HUES48 (cell line): ENCODE data around the gene PMS1.
"Not testable (repeated sequence)": the region's sequence is repeated elsewhere in the genome, so short reads cannot be mapped to it uniquely, and the experiment has no call there.

Source experiments
- H3K27ac ChIP-seq: one replicate; pipeline ENCODE4 v1.7.0; 2013; ENCODE audit warnings: low read depth, low read length, inconsistent platforms
- H3K27me3 ChIP-seq: 2 replicates; pipeline ENCODE4 v1.6.1; 2013; ENCODE audit warnings: mild to moderate bottlenecking, low read length; ENCODE audit not compliant: control insufficient read depth, insufficient read depth
- H3K36me3 ChIP-seq: 2 replicates; pipeline ENCODE4 v1.6.1; 2013; ENCODE audit warnings: low read length; ENCODE audit not compliant: control insufficient read depth, insufficient read depth
- H3K4me1 ChIP-seq: 2 replicates; pipeline ENCODE4 v1.6.1; 2013; ENCODE audit warnings: mild to moderate bottlenecking, low read length; ENCODE audit not compliant: control insufficient read depth, insufficient read depth
- H3K4me3 ChIP-seq: 2 replicates; pipeline ENCODE4 v1.5.1; 2013; ENCODE audit warnings: mild to moderate bottlenecking, low read depth, low read length
- H3K9ac ChIP-seq: 2 replicates; pipeline ENCODE4 v1.6.1; 2013; ENCODE audit warnings: mild to moderate bottlenecking, low read depth, low read length, moderate library complexity
- H3K9me3 ChIP-seq: 2 replicates; pipeline ENCODE4 v1.6.1; 2013; ENCODE audit warnings: low read length; ENCODE audit not compliant: control insufficient read depth, insufficient read depth

Gene PMS1

GRCh38 chr2:189818249-189819038 is 34.2 kb downstream of the PMS1 start:
- Histone ChIP-seq H3K4me1 (no peaks in the 10 kb centered on the region), H3K27me3 (no peaks in the 10 kb centered on the region), H3K9me3 (no peaks in the 10 kb centered on the region), H3K4me3 (no peak overlapping the region), H3K36me3 (peaks cover 55% of the 10 kb centered on the region), H3K27ac (no peak overlapping the region), H3K9ac (no peak overlapping the region)

- Histone ChIP-seq H3K4me1 (no peaks in the 10 kb centered on the region), H3K9ac (no peak overlapping the region), H3K9me3 (no peaks in the 10 kb centered on the region), H3K36me3 (peaks cover 51% of the 10 kb centered on the region), H3K27ac (no peak overlapping the region), H3K27me3 (no peaks in the 10 kb centered on the region), H3K4me3 (no peak overlapping the region)
Measured at GRCh38 chr2:189819297-189819704, 35.1 kb downstream of the PMS1 start.

GRCh38 chr2:189821953-189822748 is 37.9 kb downstream of the PMS1 start:
- Histone ChIP-seq H3K36me3 (peaks cover 42% of the 10 kb centered on the region), H3K9me3 (no peaks in the 10 kb centered on the region), H3K27me3 (no peaks in the 10 kb centered on the region), H3K4me1 (no peaks in the 10 kb centered on the region), H3K9ac (no peak overlapping the region), H3K4me3 (no peak overlapping the region), H3K27ac (no peak overlapping the region)

GRCh38 chr2:189824694-189825396 is 40.6 kb downstream of the PMS1 start:
- H3K36me3 ChIP-seq = peaks cover 18% of the 10 kb centered on the region
- no peaks in the 10 kb centered on the region for H3K9me3 ChIP-seq
- 0 out of 2 replicates have a peak, but pooled peaks cover 6% of the 10 kb centered on the region for H3K4me1 ChIP-seq
- H3K9ac ChIP-seq = no peak overlapping the region
- H3K27me3 ChIP-seq = no peaks in the 10 kb centered on the region
- H3K27ac ChIP-seq = no peak overlapping the region
- no peak overlapping the region for H3K4me3 ChIP-seq

- H3K36me3 ChIP-seq = peaks cover 11% of the 10 kb centered on the region; the same call in 1 of the 2 replicates
- no peak overlapping the region for H3K4me3 ChIP-seq
- H3K27me3 ChIP-seq = no peaks in the 10 kb centered on the region
- no peaks in the 10 kb centered on the region for H3K9me3 ChIP-seq
- no peak overlapping the region for H3K9ac ChIP-seq
- 0 out of 2 replicates have a peak, but pooled peaks cover 6% of the 10 kb centered on the region for H3K4me1 ChIP-seq
- no peak overlapping the region for H3K27ac ChIP-seq
Measured at GRCh38 chr2:189826039-189826438, 41.8 kb downstream of the PMS1 start.

GRCh38 chr2:189829102-189829833 is 45.0 kb downstream of the PMS1 start:
- H3K27me3 ChIP-seq = no peaks in the 10 kb centered on the region
- H3K4me3 ChIP-seq = no peak overlapping the region
- H3K4me1 ChIP-seq = 0 out of 2 replicates have a peak, but pooled peaks cover 6% of the 10 kb centered on the region
- H3K9ac ChIP-seq = no peak overlapping the region
- no peak overlapping the region for H3K27ac ChIP-seq
- H3K36me3 ChIP-seq = peaks cover 22% of the 10 kb centered on the region
- no peaks in the 10 kb centered on the region for H3K9me3 ChIP-seq

GRCh38 chr2:189830510-189830909 is 46.3 kb downstream of the PMS1 start:
- Histone ChIP-seq H3K27ac (no peak overlapping the region), H3K36me3 (peaks cover 22% of the 10 kb centered on the region), H3K4me1 (0 out of 2 replicates have a peak, but pooled peaks cover 6% of the 10 kb centered on the region), H3K4me3 (no peak overlapping the region), H3K27me3 (no peaks in the 10 kb centered on the region), H3K9me3 (no peaks in the 10 kb centered on the region), H3K9ac (no peak overlapping the region)

- no peak overlapping the region for H3K9ac ChIP-seq
- H3K4me3 ChIP-seq = no peak overlapping the region
- 0 out of 2 replicates have a peak, but pooled peaks cover under 1% of the 10 kb centered on the region for H3K4me1 ChIP-seq
- no peaks in the 10 kb centered on the region for H3K9me3 ChIP-seq
- H3K27me3 ChIP-seq = no peaks in the 10 kb centered on the region
- no peak overlapping the region for H3K27ac ChIP-seq
- peaks cover 16% of the 10 kb centered on the region; the same call in 1 of the 2 replicates for H3K36me3 ChIP-seq
Measured at GRCh38 chr2:189834059-189834458, 49.8 kb downstream of the PMS1 start.

- H3K9me3 ChIP-seq, H3K27me3 ChIP-seq, H3K4me3 ChIP-seq, H3K27ac ChIP-seq, H3K9ac ChIP-seq, H3K4me1 ChIP-seq: not testable (repeated sequence)
- H3K36me3 ChIP-seq = peaks cover 16% of the 10 kb centered on the region; the same call in 1 of the 2 replicates
Measured at GRCh38 chr2:189834642-189835041, 50.4 kb downstream of the PMS1 start.

- Histone ChIP-seq H3K36me3 (peaks cover 11% of the 10 kb centered on the region; the same call in 1 of the 2 replicates), H3K4me3 (no peak overlapping the region), H3K9me3 (no peaks in the 10 kb centered on the region), H3K4me1 (no peaks in the 10 kb centered on the region), H3K9ac (no peak overlapping the region), H3K27ac (no peak overlapping the region), H3K27me3 (no peaks in the 10 kb centered on the region)
Measured at GRCh38 chr2:189835855-189836558, 51.8 kb downstream of the PMS1 start.
